ENCODE measurements around the gene BID.

The BID gene

DNA sequence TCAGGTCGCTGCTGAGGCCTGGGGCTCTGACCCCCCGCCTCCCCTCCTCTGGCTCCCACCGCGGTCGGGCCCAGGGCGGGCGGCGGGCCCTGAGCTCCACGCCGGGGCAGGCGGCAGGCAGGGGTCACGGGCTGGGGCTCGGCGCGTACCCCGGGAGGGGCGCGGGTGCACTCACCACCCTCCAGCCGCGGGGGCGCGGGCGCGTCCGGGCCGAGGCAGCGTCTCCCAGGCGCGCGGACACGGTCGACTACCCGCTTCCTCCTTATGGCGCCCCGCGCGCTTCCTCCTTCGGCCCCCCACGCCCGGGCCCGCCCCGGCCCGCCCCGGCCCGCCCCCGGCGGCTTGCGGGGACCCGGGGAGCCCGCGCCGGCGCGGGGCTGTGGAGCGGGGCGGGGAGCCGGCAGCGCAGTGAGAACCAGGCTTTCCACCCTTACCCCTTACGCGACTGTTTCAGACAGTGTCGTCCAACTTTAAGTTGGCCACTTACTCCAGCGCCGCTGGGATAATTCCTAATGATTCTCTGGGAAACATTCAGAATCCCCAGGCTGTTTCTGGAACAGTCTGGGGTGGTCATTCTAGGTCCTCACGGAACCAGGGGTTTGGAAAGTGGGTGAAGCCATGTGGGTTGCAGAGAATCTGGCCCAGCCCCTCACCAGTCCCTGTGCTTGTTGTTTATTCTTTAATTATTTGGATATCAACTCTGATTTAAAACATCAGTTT lies at the start of gene BID:
BID (minus strand) TSS at position 264 of the 720 bp plus-strand sequence. CDS start 24,353 bp downstream, outside the sequence.
- no peak for DNase-seq

DNA sequence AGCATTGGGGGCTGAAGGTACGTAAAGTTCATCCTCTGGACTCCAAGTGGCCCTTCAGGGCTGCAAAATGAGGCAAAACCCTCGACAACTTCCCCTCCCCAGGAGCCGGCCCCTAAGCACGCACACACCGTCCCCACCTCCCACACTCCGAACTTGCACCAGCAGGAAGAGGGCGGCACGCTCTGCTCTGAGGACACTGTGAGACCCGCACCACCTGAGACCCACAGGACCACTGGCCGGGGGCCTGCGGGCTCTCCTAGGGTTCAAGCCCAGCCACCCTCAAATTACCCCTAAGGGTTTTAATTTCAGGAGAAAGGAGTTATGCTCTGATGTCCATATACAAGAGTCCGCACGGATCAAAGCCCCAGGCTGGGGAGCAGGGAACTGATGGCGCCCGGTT lies 49.7 kb upstream of the BID start:
- no peak for DNase-seq

DNA sequence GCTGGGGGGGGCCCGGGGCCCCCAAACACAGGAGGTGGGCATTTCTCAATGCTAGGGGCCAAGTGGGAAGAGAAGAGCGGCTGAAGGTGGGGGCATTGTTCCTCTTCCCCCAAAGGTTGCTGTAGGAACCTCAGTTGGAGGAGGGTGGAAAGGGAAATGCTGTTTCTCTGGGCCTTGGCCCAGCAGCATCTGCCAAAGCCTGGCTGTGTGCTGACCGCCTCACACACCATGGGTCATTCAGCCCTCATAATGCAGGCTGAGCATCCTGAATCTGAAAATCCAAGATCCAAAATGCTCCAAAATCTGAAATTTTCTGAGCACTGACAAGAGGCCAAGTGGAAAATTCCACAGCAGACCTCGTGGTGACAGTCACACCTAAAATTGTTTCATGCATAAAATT lies 49.0 kb upstream of the BID start:
- no peak for DNase-seq

DNA sequence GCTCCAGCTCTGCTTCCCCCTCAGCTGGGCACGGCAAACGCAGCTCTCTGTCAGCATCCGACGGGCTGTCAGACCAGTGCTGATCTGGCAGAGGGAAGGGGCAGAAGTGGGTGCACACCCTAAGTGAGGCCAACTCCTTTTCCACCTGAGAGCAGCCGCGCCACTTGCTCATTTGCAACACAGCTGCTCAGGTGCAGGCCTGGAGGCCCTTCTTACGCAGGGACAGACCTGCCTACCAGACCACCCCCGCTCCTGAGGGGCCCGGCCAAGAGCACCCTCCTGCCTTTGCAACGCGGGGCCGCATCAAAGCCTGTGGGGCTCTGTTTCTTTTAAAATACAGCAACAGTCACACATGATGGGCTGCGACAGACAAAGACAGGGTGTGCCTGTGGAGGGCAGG lies 47.8 kb upstream of the BID start:
- DNase-seq, result no peak

DNA sequence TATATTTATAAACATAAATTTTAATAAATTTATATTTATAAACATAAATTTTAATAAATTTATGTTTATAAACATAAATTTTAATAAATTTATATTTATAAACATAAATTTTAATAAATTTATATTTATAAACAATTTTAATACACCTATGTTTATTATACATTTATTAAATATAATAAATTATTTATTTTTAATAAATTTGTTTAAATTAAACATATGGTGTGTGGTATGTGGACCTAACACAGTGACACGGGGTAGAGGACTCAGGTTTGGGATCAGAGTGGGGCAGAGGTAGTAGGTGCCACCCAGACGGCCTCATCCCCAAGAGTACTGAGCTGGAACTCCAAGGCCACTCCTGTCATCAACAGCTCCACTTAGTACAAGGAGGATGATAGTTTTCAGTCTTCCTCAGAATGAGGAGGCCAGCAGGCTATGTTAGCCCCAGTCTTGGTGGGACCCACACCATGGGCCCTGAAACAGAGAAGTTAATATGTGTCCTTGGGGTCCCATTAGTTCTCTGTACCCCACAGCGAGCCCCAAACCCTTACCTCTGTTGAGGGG lies 46.7 kb upstream of the BID start:
- DNase-seq, result no peak

DNA sequence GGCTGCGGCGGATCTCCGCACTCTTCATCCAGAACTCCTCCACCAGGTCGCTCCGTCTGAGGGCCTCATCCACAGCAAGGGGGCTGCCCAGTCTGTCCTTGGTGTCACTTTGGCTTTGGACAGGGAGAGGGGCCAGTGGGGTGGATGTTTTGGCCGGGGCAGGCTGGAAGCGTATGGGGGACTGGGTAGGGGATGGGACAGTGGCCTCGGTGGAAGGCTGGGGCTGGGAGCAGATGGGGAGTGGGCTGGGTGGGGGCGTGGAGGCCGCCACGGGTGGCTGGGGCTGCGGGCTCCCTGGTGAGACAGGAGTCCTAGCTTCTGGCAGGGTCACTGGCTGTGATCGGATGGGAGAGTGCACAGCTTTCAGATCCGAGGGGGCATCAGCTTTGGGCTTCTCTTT lies 44.4 kb upstream of the BID start:
- DNase-seq, result no peak

DNA sequence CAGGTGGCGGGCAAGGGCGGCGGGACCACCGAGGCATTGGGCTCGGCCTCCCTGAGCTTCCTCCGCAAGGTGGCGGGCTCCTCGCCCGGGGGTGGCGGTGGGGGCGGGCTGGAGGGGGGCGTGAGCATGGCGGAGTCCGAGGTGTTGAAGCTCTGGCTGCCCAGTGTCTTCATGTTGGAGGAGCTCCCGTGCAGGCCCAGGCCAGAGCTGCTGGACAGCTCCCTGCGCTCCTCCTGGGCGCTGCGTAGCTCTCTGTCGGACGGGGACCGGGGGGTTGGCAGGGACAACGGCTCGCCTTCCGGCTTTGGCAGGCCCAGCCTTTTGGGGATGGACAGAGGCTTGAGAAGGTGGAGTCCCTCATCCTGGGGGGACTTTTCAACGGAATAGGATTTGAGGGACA lies 43.9 kb upstream of the BID start:
- DNase-seq, result no peak

DNA sequence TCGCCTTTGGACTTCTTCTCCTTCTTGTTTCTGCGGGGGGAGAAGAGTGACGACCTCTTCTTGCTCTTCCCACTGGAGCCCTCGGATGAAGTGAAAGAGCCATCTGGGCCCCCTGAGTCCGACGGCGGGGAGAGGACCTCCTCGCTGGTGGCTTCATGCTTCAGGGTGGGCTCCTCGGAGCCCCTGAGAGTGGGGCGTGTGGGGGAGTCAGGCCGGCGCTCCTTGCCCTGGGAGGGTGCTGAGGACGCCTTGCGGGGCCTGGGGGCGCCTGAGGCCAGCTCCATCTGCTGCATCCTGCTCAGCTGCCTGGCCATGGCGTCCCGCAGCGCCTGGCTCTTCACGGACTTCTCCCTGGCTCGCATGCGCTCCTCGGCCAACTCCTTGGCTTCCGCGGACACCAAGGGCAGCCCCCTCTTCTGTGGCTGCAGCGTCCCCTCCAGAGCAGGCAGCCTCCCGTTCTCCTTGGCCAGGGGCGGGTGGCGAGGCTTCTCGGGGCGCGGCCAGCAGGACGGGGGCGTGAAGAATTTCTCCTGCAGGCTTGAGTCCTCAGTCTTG lies 43.3 kb upstream of the BID start:
- DNase-seq, result no peak

DNA sequence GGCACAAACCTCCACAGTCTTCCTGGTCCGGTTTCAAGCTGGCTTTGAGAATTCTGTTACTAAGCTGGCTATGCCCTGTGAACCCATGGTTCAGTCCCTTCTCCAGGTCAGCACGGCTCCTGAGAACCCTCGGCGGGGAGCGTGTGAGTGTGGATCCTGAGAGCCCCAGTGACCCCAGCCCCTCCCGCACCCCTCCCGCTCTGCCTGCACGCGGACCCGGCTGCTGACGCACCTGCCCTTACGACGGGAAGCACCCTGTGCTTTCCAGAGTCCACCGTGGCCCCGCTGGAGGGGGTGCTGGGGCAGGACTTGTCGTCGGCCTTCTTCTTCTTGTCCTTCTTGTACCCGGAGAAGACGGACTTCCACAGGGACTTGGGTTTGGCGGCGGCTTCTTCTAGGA lies 42.8 kb upstream of the BID start:
- no peak for DNase-seq

DNA sequence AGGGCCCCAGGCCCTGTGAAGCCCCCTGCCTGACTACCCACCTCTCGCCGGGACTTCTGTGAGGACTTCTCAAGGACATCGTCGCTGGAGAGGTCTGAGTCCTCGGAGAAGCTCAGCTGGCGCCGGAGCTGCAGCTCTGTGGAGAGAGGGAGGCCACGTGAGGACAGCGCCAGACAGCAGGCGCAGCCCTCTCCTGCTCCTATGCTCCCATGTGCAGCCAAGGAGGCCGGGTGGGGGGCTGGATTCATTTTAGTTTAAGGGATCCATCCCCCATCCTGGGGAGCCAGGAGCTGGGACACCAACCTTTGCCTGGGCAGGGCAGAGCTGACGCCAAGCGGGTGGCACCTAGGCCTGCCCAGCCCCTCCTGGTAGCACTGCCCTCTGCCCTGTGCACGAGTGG lies 42.4 kb upstream of the BID start:
- no peak for DNase-seq

DNA sequence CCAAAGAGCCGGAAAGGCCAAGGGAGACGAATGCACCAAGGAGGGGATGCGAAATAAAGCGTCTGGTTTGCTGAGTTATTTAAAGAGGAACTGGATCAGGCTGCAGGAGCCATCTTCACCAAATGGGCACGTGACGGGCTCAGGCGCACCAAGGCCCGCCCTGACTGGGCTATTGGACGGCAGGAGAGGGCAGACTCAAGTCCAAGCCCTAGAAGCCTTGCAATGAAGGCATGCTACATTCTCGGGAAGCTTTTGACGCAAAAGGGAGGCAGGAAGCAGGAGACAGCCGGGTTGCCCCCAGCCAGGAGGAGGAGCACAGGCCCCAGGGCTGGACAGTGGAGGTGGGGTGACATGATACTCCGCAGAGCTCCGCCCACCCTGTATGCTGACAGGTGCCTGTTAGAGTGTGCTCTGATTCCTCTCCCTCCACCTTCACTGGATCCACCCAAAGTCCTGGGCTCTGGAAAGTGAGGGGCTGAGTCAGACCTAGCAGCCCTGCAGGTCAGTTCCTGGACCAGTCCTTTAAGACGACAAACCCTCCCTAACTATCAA lies 41.5 kb upstream of the BID start:
- no peak for DNase-seq

DNA sequence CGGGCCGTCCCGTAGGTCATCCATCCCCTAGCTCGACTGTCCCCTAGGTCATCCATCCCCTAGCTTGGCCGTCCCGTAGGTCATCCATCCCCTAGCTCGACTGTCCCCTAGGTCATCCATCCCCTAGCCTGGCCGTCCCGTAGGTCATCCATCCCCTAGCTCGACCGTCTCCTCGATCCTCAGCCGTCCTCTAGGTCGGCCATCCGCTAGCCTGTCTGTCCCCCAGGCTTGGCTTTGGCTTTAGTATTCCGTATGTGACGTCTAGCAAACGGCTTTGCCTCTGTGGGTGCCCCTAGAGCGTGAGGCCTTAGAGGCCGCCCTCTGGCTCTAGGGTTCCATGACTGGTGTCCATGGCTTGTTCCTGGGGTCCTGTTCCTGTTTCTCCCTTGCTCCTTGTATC lies 40.6 kb upstream of the BID start:
- no peak for DNase-seq

DNA sequence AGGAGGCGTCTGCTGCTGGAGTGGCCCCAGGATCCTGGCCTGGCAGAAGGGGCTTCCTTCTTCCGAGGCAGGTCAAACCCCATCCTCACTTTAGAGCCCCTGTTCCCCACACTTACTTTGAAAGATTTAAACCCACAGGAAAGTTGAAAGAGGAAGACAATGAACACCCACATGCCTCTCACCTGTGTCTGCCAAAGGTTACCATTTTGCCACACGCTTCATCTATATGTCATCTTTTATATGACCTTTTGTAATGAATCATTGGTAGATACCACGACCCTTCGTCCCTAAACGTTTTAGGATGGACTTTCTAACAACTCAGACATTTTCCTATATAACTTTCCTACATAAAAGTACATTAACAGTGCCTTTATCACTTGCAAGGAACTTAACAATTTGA lies 39.8 kb upstream of the BID start:
- no peak for DNase-seq

DNA sequence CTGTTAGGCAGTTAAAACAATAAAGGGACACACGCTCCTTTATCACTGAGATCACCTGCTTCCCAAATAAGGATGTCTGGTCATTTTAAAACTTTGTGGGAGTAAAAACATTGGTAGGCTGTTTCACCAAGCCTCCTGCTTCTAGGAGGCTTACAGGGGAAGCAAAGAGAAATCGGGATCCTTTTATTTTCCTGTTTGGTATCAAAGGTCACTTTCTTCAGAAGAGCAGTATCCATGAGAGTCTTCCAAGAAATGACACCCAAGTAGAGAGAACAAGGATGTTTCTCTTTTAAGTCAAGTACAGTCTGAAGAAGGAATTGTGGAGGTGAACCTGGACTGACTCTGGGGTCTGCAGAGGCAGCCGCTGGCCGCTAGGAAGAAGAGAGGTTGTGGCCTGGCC lies 36.9 kb upstream of the BID start:
- no peak for DNase-seq

DNA sequence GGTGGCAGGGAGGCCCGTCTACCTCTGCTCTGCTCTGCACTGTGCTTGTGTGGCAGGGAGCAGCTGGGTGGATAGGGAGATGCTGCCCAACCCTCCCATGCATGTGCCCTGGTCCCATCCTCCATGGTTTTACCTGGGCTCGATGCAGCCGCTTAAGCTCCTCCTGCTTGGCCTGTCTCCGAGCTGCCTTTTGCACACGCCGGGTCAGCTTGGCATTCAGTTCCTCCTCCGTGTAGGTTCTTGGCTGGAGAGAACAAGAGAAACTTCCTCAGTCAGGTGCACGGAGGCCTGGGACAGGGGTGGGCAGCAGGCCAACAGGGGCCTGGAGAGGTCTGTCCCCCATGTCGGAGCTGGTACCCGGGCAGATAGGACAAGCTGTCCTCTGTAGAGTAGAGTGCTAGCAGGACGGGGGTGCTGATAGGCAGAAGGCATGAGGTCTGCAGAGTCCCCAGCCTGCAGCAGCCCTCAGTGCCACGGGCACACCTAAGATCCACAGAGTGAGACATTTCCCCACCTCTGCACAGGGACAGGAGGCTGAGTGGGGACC lies 36.4 kb upstream of the BID start:
- no peak for DNase-seq

DNA sequence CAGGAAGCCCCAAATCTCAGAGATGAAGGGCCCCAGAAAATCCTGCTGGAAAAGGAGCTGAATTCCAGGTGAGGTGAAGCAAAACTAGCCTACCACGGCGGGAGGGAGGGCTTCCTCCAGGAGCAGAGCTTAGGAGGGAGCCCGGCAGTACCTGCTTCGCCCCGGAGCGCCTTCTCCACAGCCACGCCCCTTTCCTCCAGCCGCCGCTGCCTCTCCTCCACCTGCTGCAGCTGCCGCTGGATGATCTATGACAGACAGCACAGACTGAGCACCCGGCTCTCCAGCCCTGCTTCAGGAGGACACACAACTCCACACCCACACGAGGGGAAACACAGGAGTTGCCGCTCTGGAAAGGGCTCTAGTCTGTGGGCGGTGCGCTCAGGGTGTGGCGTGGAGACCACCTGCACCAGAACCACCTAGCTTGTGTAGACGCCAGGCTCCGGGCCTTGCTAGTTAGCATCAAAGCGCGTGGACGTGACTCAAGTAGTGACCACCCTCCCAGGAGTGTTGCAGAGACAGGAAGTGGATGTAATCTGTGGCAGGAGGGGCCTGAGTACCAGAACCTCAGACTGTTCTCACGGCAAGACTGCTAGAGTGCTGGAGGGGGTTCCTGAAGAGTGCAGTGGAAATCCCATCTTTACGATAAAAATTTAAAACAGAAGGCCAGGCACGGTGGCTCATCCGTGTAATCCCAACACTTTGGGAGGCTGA lies 34.6 kb upstream of the BID start:
- DNase-seq, result no peak

DNA sequence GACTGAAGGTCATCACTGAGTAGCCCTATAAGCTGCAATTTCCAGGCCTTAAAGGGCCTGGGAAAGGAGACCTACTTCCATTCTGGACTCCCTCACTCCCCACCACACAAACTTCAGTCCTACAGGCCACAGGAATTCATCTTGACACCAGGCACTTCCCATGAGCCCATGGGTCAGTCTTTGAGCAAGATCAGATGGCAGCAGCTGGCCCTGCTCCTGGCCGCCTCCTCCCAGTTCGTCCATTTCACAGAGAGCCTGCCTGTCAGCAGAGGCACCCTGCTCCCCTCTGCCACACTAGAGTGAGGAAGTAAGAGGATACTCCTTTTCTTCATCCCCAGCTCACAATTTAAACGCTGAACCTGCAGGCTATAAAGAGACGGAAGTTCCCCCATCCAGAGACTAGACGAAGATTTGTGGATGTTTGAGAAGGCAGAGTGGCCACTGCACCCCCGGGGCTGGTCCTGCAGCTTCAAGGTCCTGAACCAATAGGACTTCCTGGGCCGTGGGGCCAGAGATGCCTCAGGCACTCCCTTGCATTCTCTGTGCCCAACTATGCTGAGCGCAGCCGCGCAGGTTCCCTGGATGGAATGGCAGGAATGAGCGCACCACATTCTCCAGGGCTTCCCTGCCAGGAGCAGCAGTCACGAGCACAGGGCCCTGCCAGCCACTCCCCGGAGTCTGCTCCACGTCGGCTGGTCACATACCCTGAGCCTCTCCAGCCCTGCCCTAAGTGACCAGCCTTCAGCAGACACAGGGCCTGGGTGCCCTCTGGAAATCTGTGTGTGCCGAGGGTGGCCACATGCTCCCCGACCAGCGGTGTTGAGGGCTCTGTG lies 33.5 kb upstream of the BID start:
- DNase-seq, result no peak

DNA sequence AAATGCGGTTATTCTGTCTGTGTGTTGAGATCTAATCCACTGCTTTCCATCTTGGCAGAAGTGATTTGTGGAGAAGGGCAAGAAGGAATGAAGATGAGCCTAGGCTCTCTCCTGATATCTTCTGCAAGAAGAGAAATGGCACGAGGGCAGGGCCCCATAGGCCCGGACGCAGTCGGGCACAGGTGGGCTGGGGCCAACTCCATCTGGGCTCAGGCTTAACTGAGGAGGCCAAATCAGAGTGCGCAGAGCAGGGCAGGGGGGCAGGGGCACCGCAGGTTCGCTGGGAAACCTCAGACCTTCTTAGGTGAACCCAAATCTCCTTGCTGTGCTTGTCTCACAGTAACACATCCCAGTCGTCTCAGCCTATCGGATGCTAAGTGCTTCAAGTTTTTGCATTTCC lies 32.8 kb upstream of the BID start:
- DNase-seq, result no peak

DNA sequence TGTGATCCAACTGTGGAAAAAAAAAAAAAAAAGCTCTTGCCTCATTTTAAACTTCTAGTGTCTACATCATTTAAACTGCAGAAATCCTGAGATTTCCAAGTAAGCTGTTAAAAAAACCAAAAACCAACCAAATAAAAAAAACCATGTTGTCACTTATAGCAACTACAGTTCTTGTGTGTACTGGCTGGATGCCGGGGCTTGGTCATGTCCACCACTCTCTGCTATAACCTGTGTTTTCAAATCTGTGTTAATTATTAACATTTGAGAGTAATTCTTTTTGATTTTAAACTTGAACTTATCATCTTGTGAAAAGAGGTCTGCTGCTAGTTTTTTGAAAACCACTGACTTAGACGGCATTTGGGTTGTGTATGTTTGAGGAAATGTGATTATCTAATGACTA lies 32.2 kb upstream of the BID start:
- DNase-seq, result no peak

DNA sequence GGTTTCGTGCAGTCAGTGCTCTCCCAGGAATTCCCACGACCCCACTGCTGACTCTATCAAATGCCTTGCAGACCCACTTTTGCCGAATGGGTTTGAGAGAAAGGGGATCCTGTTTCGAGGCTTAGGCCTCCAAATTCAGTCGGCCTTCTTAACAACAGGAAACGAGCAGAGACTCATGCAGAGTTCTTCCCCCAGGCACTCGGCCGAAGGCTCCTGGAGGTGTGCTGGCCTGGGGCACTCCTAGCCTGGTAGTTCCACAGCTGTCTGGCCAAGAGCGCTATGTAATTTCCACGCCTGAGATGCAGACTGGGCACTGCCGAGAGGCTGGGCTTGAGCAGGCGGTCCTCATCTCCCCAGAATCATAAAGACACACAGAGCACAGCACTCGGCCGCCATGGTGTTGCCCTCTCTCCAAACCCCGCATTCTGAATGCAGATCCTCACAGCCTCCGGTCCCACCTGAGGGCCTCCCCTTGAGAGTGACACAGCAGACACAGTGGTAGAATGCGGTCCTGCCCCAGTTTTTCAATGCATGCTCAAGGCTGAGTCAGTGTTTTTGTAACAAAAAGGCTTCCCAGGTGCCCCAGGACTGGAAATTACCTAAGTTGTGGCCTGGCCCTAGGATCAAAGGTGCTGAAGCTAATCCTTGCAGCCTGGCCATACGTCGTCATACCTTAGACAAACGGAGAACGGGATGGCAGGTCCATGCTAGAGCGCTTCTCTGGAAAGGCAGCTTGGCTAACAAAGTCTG lies 30.2 kb upstream of the BID start:
- DNase-seq, result no peak

DNA sequence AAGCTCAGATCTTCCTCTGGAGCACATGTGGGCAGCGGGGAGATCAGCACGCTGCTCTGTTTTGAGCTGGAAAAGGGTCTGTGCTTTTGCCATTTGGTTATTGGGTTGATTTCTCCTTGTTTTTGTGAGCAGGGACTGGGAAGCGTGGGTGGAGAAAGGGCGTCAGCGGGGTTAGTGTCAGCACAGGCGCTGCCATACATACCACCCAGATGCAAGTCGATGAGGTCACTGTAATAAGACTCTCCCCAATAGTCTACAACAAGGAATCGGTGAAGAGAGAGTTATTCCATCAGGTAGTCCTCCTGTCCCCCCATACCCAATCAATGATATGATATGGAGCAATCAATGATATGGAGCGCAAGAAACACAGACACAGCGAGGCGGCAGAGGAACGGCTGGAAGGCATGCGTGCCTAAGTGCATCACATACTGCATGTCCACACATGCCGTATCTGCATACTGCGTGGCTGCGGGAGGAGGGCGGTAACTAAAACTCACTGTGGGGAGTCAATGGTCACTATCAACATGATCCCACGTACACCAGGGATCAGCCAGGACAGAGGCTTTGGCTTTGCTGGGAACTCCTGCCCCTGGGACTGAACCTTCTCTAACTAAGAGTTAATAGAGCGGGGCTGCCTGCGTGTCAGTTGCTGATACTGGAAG lies 29.5 kb upstream of the BID start:
- no peak for DNase-seq

All from activated CD4-positive, alpha-beta T cell treated with anti-CD3 and anti-CD28 coated beads, Interleukin-10, Interleukin-2, amounts not matched to agents 100 ng/mL and 50 ng/mL, durations not matched to agents 16 hours and 8 hours (primary cell).